HL-60 (cell line): ENCODE results near the gene EXOC7.
"Not testable (repeated sequence)": the region's sequence is repeated elsewhere in the genome, so short reads cannot be mapped to it uniquely, and the experiment has no call there.

Experiments used
- DNase-seq, 2 experiments: peaks; one replicate each; pipeline ENCODE4 v3.0.0-alpha.2; 2010 to 2020; ENCODE audit warnings: low read depth in 1 of 2, low spot score in 1 of 2
- H3K27ac ChIP-seq: fragments of 250-450 bp; sonication (Bioruptor Pico); replicated peaks from 2 replicates; pipeline ENCODE4 v1.5.1; 2020; ENCODE audit warnings: mild to moderate bottlenecking, moderate library complexity
- H3K27me3 ChIP-seq: fragments of 250-450 bp; sonication (Bioruptor Pico); 2 replicates; pipeline ENCODE4 v1.5.1; 2021; ENCODE audit warnings: mild to moderate bottlenecking, moderate library complexity; ENCODE audit not compliant: insufficient read depth, poor library complexity, severe bottlenecking
- H3K4me3 ChIP-seq: replicated peaks from 2 replicates; pipeline ENCODE4 v1.5.1; 2011; ENCODE audit warnings: mild to moderate bottlenecking, control low read depth, low read length; ENCODE audit not compliant: insufficient read depth
- GABPA ChIP-seq: IDR thresholded peaks from 2 replicates; pipeline ENCODE4 v1.6.1; 2012; ENCODE audit warnings: low read depth
- POLR2AphosphoS5 ChIP-seq: IDR thresholded peaks from 2 replicates; pipeline ENCODE4 v1.6.1; 2012; ENCODE audit warnings: low read depth
- SPI1 ChIP-seq: IDR thresholded peaks from 2 replicates; pipeline ENCODE4 v1.6.1; 2012; ENCODE audit warnings: low read depth, mild to moderate bottlenecking, borderline replicate concordance
- TF ChIP-seq, protein P1 (sequence below): IDR thresholded peaks from 2 replicates; pipeline ENCODE4 v1.6.1; 2012; ENCODE audit warnings: low read depth; ENCODE audit not compliant: insufficient replicate concordance
- TF ChIP-seq, protein P2 (sequence below): IDR thresholded peaks from one replicate; pipeline ENCODE4 v1.5.1; 2011; ENCODE audit warnings: low read length, control low read depth, inconsistent platforms; ENCODE audit not compliant: insufficient read depth

The EXOC7 gene

GRCh38 chr17:76048711-76049110, 54.9 kb downstream of the EXOC7 start:
- TF ChIP-seq, protein P1, sequence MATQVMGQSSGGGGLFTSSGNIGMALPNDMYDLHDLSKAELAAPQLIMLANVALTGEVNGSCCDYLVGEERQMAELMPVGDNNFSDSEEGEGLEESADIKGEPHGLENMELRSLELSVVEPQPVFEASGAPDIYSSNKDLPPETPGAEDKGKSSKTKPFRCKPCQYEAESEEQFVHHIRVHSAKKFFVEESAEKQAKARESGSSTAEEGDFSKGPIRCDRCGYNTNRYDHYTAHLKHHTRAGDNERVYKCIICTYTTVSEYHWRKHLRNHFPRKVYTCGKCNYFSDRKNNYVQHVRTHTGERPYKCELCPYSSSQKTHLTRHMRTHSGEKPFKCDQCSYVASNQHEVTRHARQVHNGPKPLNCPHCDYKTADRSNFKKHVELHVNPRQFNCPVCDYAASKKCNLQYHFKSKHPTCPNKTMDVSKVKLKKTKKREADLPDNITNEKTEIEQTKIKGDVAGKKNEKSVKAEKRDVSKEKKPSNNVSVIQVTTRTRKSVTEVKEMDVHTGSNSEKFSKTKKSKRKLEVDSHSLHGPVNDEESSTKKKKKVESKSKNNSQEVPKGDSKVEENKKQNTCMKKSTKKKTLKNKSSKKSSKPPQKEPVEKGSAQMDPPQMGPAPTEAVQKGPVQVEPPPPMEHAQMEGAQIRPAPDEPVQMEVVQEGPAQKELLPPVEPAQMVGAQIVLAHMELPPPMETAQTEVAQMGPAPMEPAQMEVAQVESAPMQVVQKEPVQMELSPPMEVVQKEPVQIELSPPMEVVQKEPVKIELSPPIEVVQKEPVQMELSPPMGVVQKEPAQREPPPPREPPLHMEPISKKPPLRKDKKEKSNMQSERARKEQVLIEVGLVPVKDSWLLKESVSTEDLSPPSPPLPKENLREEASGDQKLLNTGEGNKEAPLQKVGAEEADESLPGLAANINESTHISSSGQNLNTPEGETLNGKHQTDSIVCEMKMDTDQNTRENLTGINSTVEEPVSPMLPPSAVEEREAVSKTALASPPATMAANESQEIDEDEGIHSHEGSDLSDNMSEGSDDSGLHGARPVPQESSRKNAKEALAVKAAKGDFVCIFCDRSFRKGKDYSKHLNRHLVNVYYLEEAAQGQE, result no peak
- TF ChIP-seq GABPA, result no peak
- TF ChIP-seq SPI1, result no peak
- no peak for TF ChIP-seq POLR2AphosphoS5
- TF ChIP-seq, protein P2, sequence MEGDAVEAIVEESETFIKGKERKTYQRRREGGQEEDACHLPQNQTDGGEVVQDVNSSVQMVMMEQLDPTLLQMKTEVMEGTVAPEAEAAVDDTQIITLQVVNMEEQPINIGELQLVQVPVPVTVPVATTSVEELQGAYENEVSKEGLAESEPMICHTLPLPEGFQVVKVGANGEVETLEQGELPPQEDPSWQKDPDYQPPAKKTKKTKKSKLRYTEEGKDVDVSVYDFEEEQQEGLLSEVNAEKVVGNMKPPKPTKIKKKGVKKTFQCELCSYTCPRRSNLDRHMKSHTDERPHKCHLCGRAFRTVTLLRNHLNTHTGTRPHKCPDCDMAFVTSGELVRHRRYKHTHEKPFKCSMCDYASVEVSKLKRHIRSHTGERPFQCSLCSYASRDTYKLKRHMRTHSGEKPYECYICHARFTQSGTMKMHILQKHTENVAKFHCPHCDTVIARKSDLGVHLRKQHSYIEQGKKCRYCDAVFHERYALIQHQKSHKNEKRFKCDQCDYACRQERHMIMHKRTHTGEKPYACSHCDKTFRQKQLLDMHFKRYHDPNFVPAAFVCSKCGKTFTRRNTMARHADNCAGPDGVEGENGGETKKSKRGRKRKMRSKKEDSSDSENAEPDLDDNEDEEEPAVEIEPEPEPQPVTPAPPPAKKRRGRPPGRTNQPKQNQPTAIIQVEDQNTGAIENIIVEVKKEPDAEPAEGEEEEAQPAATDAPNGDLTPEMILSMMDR, result no peak
- no peak for DNase-seq
- Histone ChIP-seq H3K4me3 (no peak overlapping the region), H3K27me3 (no peaks in the 10 kb centered on the region), H3K27ac (no peak overlapping the region)

DNA sequence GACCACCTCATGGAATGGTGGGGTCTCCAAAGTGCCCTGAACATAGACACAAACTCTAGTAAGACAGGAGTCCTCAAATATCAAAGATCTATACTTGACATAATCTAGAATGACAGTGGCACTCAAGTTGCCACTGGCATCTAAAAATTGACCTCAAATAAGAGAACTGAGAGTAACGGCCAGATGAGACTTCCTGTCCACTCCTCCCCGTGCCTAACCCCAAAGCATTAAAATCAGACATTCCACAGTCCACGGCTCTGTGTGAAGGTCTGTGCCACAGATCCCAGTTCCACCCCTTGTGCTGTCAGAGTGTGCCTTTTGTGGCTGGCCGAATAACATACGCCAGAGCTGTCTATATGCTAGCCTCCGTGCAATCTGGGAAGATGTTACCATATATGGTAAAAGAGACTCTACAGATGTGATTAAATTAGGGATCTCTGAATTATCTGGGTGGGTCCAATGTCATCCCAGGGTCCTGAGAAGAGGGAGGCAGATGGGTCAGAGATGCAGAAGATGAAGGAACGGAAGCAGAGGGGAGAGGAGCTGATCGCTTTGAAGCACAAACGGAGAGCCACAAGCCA, 55.5 kb downstream of the EXOC7 start:
- no peak for DNase-seq
- no peak overlapping the region for H3K27ac ChIP-seq
- TF ChIP-seq POLR2AphosphoS5, result no peak
- TF ChIP-seq, protein P2, result no peak
- TF ChIP-seq SPI1, result no peak
- no peak for TF ChIP-seq GABPA
- TF ChIP-seq, protein P1, result no peak
- no peaks in the 10 kb centered on the region for H3K27me3 ChIP-seq
- no peak overlapping the region for H3K4me3 ChIP-seq

DNA sequence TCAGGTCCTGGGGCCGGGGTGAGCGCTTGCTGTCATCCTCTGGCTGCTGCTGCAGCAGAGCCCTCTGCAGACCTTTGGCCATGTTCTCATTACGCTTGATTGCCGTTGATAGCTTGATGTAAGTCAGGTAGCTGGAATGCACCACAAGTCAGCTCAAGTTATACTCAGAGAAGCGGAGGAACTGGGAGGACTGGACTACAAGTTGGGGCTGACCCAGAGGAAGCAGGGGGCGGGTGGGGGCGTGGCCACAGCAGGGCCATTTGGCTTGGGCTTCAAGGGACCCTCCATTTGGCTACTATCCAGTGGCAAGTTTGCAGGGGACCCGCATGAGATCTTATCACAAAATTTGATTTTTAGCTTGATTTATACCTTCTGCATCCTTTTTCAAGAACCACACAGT, 57.5 kb downstream of the EXOC7 start:
- no peak overlapping the region for H3K27ac ChIP-seq
- H3K27me3 ChIP-seq, result no peaks in the 10 kb centered on the region

DNA sequence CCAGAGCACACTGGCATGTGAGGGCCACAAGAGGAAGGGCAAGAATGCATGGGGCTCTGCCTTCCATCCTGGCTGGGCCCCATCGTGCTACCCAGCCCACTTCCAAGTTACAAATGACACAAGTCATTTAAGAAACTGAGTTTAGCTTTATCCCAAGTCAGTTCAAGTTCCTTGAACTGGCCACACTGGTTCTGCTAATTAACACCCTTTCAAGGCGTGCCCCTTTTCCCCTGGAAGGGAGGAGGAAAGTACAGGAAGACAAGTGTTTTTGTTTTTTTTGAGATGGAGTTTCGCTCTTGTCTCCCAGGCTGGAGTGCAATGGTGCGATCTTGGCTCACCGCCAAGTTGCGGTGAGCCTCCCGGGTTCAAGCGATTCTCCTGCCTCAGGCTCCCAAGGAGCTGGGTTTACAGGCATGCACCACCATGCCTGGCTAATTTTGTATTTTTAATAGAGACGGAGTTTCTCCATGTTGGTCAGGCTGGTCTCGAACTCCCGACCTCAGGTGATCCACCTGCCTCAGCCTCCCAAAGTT, 59.0 kb downstream of the EXOC7 start:
- not testable (repeated sequence) for H3K27ac ChIP-seq, DNase-seq, H3K4me3 ChIP-seq, H3K27me3 ChIP-seq

More for the DNA sequence above, 57.5 kb downstream of the EXOC7 start:
- no peak for DNase-seq
- no peak overlapping the region for H3K4me3 ChIP-seq
- TF ChIP-seq SPI1 (no peak), POLR2AphosphoS5 (no peak), GABPA (no peak)
- TF ChIP-seq, protein P2, result no peak
- TF ChIP-seq, protein P1, result no peak

- H3K4me3 ChIP-seq, H3K27ac ChIP-seq, H3K27me3 ChIP-seq, DNase-seq: not testable (repeated sequence)
Observed at GRCh38 chr17:76042868-76043267, 60.7 kb downstream of the EXOC7 start.
